ENCODE data around the gene RBM48.

RBM48 gene

DNA sequence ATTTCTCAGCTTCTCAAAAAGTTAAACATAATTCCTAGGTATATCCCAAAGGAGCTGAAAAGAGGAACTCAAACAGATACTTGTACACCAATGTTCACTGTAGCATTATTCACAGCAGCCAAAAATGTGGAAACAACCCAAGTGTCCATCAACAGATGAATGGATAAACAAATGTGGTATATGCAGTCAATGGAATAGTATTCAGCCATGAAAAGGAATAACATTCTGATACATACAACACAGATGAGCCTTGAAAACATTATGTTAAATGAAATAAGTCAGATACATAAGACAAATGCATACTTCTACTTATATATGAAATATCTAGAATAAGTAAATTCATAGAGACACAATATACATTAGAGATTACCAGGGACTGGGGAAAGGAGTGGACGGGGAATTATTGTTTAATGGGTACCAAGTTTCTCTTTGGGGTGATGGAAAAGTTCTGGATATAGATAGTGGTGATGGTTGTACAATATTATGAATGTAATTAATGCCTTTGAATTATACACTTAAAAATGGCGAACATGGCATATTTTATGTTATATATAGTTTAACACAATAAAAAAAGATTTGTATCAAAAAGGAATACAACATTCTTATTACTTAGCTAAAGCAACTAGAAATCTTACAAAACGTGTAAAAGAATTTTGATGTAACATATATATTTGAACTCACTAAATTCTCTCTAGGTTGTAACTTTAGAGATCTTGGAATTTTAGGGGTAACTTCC, 15.3 kb upstream of the RBM48 start:
- no peak for TF ChIP-seq TAF1 (IDR thresholded peaks at IDR 0.05; ENCODE audit: borderline replicate concordance, insufficient read depth, low read length)
- no peak for TF ChIP-seq POLR2AphosphoS5 (IDR thresholded peaks at IDR 0.05; ENCODE audit: low read depth, low read length)
- TF ChIP-seq, protein P1, sequence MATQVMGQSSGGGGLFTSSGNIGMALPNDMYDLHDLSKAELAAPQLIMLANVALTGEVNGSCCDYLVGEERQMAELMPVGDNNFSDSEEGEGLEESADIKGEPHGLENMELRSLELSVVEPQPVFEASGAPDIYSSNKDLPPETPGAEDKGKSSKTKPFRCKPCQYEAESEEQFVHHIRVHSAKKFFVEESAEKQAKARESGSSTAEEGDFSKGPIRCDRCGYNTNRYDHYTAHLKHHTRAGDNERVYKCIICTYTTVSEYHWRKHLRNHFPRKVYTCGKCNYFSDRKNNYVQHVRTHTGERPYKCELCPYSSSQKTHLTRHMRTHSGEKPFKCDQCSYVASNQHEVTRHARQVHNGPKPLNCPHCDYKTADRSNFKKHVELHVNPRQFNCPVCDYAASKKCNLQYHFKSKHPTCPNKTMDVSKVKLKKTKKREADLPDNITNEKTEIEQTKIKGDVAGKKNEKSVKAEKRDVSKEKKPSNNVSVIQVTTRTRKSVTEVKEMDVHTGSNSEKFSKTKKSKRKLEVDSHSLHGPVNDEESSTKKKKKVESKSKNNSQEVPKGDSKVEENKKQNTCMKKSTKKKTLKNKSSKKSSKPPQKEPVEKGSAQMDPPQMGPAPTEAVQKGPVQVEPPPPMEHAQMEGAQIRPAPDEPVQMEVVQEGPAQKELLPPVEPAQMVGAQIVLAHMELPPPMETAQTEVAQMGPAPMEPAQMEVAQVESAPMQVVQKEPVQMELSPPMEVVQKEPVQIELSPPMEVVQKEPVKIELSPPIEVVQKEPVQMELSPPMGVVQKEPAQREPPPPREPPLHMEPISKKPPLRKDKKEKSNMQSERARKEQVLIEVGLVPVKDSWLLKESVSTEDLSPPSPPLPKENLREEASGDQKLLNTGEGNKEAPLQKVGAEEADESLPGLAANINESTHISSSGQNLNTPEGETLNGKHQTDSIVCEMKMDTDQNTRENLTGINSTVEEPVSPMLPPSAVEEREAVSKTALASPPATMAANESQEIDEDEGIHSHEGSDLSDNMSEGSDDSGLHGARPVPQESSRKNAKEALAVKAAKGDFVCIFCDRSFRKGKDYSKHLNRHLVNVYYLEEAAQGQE (IDR thresholded peaks at IDR 0.05; ENCODE audit: insufficient read depth in 1 of 2, low read depth in 2 of 2, low read length in 2 of 2): no peak
- no peak for TF ChIP-seq FOXP2 (optimal IDR thresholded peaks at IDR 0.05; ENCODE audit: borderline replicate concordance, extremely low read depth, extremely low read length, insufficient read depth)
- TF ChIP-seq SIN3A (IDR thresholded peaks at IDR 0.05; ENCODE audit: borderline replicate concordance, insufficient read depth, low read length): no peak

DNA sequence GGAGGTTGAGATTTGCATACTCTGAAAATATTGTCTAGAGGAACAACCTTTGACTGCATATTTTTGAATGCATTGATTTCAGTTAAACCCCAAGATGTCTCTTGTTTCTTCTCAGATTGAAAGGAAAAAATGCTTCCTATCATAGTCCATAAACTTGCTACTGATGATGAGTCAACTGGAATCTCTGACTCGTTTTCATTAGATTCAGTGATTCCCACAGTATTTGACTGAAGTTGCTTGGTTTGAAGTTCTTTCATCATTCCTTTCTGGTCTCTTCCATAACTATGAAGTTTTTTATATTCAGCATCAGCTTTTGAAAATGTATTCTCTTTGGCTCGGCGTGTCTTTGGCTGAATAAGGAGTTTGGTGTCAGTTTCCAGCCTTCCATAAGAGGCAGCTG, 11.0 kb upstream of the RBM48 start:
- TF ChIP-seq, protein P1 (IDR thresholded peaks at IDR 0.05; ENCODE audit: insufficient read depth in 1 of 2, low read depth in 2 of 2, low read length in 2 of 2): no peak
- TF ChIP-seq SIN3A (IDR thresholded peaks at IDR 0.05; ENCODE audit: borderline replicate concordance, insufficient read depth, low read length) (no peak), POLR2AphosphoS5 (IDR thresholded peaks at IDR 0.05; ENCODE audit: low read depth, low read length) (no peak), TAF1 (IDR thresholded peaks at IDR 0.05; ENCODE audit: borderline replicate concordance, insufficient read depth, low read length) (no peak), FOXP2 (optimal IDR thresholded peaks at IDR 0.05; ENCODE audit: borderline replicate concordance, extremely low read depth, extremely low read length, insufficient read depth) (no peak)

DNA sequence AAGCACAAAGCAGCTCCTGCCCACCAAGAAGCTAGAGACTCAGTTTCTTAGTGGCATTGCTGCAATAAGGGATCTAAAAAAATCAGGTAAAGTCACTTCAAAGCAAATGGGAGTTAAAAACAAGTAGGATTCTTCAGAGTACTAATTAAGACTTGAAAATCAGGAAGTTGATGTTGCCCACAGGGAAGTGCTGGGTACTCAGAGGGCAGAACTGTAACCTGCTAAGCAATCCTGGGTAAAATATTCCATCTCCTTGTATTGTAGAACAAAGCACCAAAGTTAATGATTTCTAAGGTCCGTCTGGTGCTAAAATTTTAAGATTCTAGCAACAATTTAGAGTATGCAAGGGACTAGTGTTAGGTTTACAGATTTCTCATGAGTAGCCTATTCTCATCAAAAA, 8.6 kb upstream of the RBM48 start:
- no peak for TF ChIP-seq TAF1 (IDR thresholded peaks at IDR 0.05; ENCODE audit: borderline replicate concordance, insufficient read depth, low read length)
- TF ChIP-seq POLR2AphosphoS5 (IDR thresholded peaks at IDR 0.05; ENCODE audit: low read depth, low read length): no peak
- no peak for TF ChIP-seq FOXP2 (optimal IDR thresholded peaks at IDR 0.05; ENCODE audit: borderline replicate concordance, extremely low read depth, extremely low read length, insufficient read depth)
- TF ChIP-seq SIN3A (IDR thresholded peaks at IDR 0.05; ENCODE audit: borderline replicate concordance, insufficient read depth, low read length): no peak
- TF ChIP-seq, protein P1 (IDR thresholded peaks at IDR 0.05; ENCODE audit: insufficient read depth in 1 of 2, low read depth in 2 of 2, low read length in 2 of 2): no peak

DNA sequence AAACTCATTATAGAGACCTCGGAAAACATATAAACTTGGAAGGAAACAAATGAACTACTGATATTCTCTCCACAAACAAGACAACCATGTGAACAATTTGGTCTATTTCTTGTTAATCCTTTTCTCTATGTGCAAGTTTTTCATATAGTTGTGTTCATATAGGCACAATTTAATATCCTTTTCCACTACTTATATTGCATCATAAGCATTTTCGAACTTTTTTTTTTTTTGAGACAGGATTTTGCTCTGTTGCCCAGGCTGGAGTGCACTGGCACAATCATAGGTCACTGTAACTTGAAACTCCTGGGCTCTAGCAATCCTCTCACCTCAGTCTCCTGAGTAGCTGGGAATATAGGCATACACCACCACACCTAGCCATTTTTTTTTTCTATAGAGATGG, 5.5 kb upstream of the RBM48 start:
- TF ChIP-seq, protein P1 (IDR thresholded peaks at IDR 0.05; ENCODE audit: insufficient read depth in 1 of 2, low read depth in 2 of 2, low read length in 2 of 2): no peak
- TF ChIP-seq TAF1 (IDR thresholded peaks at IDR 0.05; ENCODE audit: borderline replicate concordance, insufficient read depth, low read length) (no peak), FOXP2 (optimal IDR thresholded peaks at IDR 0.05; ENCODE audit: borderline replicate concordance, extremely low read depth, extremely low read length, insufficient read depth) (no peak), POLR2AphosphoS5 (IDR thresholded peaks at IDR 0.05; ENCODE audit: low read depth, low read length) (no peak), SIN3A (IDR thresholded peaks at IDR 0.05; ENCODE audit: borderline replicate concordance, insufficient read depth, low read length) (no peak)

All from PFSK-1 (cell line).